ENCODE results near the gene MAP3K19.

DNA sequence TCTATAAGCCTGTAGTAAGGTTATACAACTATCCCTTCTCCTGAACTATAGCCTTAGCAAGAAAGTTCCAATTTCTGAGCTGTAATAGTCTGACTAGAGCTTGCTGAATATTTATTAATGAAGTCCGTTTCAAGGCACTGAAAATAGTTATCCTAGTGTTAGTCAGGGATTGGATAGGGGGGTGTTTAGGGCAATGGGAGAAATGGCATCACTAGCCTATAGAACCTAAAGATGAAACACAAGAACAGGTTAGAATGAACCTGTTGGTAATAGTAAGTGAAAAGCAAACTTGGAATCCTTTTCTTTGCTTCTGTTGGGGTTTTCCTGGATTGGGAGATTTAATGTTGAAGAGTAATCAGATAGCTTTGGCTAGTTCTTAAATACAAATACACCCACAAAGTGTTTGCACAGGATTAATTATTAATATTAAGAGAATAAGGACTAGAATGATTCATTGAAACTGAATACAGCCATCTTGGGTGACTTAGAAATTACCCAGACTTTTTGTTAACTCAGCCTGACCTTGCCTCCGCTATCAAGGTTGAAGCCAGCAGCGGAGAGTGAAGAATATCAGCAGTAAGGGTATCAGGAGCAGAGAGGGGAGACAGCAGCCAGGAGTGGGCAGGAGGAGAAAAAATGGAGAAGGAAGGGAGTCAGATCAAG, 114.3 kb downstream of the MAP3K19 start:
- TF ChIP-seq, protein P1, sequence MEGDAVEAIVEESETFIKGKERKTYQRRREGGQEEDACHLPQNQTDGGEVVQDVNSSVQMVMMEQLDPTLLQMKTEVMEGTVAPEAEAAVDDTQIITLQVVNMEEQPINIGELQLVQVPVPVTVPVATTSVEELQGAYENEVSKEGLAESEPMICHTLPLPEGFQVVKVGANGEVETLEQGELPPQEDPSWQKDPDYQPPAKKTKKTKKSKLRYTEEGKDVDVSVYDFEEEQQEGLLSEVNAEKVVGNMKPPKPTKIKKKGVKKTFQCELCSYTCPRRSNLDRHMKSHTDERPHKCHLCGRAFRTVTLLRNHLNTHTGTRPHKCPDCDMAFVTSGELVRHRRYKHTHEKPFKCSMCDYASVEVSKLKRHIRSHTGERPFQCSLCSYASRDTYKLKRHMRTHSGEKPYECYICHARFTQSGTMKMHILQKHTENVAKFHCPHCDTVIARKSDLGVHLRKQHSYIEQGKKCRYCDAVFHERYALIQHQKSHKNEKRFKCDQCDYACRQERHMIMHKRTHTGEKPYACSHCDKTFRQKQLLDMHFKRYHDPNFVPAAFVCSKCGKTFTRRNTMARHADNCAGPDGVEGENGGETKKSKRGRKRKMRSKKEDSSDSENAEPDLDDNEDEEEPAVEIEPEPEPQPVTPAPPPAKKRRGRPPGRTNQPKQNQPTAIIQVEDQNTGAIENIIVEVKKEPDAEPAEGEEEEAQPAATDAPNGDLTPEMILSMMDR (IDR thresholded peaks at IDR 0.05) = no peak
- TF ChIP-seq POLR2A (IDR thresholded peaks at IDR 0.05) = no peak

All from transverse colon (tissue), 3 donors.